ENCODE results near the gene AP1G1. TPM values are rescaled to one million over a fixed set of nuclear protein-coding genes. Genes with fewer than 3 reads are reported as not detected.

The AP1G1 gene
- total and polyA plus RNA-seq, 2 of the 8 experiments (the other 6 are each of a cell fraction or from before 2014, with no cell fraction given), result 43.9 to 68.4 TPM

DNA sequence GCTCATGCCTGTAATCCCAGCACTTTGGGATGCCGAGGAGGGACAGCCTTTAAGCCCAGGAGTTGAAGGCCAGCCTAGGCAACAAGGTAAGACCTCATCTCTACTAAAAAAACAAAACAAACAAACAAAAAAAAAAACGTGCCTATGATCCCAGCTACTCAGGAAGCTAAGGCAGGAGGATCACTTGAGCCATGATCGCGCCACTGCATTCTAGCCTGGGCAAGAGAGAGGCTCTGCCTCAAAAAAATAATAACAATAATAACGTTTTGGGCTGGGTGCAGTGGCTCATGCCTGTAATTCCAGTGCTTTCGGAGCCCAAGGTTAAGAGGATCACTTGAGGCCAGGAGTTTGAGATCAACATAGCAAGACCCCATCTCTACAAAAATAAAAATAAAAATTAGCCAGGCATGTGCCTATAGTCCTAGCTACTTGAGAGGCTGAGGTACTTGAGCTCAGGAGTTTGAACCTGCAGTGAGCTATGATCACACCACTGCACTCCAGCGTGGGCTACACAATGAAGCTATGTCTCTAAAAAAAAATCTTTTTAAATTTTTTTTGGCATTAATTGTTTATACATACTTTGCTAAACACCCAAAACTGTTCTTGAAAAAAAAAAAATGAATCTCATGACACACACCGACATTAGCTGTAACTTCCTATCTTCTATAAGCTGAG is 87.4 kb downstream of the AP1G1 start (continued):
- TF ChIP-seq, protein P1, sequence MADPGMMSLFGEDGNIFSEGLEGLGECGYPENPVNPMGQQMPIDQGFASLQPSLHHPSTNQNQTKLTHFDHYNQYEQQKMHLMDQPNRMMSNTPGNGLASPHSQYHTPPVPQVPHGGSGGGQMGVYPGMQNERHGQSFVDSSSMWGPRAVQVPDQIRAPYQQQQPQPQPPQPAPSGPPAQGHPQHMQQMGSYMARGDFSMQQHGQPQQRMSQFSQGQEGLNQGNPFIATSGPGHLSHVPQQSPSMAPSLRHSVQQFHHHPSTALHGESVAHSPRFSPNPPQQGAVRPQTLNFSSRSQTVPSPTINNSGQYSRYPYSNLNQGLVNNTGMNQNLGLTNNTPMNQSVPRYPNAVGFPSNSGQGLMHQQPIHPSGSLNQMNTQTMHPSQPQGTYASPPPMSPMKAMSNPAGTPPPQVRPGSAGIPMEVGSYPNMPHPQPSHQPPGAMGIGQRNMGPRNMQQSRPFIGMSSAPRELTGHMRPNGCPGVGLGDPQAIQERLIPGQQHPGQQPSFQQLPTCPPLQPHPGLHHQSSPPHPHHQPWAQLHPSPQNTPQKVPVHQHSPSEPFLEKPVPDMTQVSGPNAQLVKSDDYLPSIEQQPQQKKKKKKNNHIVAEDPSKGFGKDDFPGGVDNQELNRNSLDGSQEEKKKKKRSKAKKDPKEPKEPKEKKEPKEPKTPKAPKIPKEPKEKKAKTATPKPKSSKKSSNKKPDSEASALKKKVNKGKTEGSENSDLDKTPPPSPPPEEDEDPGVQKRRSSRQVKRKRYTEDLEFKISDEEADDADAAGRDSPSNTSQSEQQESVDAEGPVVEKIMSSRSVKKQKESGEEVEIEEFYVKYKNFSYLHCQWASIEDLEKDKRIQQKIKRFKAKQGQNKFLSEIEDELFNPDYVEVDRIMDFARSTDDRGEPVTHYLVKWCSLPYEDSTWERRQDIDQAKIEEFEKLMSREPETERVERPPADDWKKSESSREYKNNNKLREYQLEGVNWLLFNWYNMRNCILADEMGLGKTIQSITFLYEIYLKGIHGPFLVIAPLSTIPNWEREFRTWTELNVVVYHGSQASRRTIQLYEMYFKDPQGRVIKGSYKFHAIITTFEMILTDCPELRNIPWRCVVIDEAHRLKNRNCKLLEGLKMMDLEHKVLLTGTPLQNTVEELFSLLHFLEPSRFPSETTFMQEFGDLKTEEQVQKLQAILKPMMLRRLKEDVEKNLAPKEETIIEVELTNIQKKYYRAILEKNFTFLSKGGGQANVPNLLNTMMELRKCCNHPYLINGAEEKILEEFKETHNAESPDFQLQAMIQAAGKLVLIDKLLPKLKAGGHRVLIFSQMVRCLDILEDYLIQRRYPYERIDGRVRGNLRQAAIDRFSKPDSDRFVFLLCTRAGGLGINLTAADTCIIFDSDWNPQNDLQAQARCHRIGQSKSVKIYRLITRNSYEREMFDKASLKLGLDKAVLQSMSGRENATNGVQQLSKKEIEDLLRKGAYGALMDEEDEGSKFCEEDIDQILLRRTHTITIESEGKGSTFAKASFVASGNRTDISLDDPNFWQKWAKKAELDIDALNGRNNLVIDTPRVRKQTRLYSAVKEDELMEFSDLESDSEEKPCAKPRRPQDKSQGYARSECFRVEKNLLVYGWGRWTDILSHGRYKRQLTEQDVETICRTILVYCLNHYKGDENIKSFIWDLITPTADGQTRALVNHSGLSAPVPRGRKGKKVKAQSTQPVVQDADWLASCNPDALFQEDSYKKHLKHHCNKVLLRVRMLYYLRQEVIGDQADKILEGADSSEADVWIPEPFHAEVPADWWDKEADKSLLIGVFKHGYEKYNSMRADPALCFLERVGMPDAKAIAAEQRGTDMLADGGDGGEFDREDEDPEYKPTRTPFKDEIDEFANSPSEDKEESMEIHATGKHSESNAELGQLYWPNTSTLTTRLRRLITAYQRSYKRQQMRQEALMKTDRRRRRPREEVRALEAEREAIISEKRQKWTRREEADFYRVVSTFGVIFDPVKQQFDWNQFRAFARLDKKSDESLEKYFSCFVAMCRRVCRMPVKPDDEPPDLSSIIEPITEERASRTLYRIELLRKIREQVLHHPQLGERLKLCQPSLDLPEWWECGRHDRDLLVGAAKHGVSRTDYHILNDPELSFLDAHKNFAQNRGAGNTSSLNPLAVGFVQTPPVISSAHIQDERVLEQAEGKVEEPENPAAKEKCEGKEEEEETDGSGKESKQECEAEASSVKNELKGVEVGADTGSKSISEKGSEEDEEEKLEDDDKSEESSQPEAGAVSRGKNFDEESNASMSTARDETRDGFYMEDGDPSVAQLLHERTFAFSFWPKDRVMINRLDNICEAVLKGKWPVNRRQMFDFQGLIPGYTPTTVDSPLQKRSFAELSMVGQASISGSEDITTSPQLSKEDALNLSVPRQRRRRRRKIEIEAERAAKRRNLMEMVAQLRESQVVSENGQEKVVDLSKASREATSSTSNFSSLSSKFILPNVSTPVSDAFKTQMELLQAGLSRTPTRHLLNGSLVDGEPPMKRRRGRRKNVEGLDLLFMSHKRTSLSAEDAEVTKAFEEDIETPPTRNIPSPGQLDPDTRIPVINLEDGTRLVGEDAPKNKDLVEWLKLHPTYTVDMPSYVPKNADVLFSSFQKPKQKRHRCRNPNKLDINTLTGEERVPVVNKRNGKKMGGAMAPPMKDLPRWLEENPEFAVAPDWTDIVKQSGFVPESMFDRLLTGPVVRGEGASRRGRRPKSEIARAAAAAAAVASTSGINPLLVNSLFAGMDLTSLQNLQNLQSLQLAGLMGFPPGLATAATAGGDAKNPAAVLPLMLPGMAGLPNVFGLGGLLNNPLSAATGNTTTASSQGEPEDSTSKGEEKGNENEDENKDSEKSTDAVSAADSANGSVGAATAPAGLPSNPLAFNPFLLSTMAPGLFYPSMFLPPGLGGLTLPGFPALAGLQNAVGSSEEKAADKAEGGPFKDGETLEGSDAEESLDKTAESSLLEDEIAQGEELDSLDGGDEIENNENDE (IDR thresholded peaks at IDR 0.05; ENCODE audit: insufficient replicate concordance, low read length), result no peak
- TF ChIP-seq FOSL1 (IDR thresholded peaks at IDR 0.05; ENCODE audit: insufficient read depth, low read depth, low read length), result no peak
- TF ChIP-seq, protein P2, sequence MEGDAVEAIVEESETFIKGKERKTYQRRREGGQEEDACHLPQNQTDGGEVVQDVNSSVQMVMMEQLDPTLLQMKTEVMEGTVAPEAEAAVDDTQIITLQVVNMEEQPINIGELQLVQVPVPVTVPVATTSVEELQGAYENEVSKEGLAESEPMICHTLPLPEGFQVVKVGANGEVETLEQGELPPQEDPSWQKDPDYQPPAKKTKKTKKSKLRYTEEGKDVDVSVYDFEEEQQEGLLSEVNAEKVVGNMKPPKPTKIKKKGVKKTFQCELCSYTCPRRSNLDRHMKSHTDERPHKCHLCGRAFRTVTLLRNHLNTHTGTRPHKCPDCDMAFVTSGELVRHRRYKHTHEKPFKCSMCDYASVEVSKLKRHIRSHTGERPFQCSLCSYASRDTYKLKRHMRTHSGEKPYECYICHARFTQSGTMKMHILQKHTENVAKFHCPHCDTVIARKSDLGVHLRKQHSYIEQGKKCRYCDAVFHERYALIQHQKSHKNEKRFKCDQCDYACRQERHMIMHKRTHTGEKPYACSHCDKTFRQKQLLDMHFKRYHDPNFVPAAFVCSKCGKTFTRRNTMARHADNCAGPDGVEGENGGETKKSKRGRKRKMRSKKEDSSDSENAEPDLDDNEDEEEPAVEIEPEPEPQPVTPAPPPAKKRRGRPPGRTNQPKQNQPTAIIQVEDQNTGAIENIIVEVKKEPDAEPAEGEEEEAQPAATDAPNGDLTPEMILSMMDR (IDR thresholded peaks at IDR 0.05; ENCODE audit: control extremely low read depth in 1 of 3, insufficient read depth in 1 of 3, low read depth in 1 of 3, low read length in 3 of 3), result no peak
- TF ChIP-seq EZH2 (IDR thresholded peaks at IDR 0.05; ENCODE audit: low read depth, low read length, severe bottlenecking), result no peak
- TF ChIP-seq, protein P3, sequence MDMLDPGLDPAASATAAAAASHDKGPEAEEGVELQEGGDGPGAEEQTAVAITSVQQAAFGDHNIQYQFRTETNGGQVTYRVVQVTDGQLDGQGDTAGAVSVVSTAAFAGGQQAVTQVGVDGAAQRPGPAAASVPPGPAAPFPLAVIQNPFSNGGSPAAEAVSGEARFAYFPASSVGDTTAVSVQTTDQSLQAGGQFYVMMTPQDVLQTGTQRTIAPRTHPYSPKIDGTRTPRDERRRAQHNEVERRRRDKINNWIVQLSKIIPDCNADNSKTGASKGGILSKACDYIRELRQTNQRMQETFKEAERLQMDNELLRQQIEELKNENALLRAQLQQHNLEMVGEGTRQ (IDR thresholded peaks at IDR 0.05; ENCODE audit: low read length), result no peak
